GM12878 (cell line): ENCODE data around the gene SLC38A1. TPM values are rescaled to one million over a fixed set of nuclear protein-coding genes. Genes with fewer than 3 reads are reported as not detected.

ENCODE experiments used
- ATF7 ChIP-seq: fragments of 450-650 bp; IDR thresholded peaks from 2 replicates; pipeline ENCODE4 v1.6.1; 2016; ENCODE audit warnings: low read depth, mild to moderate bottlenecking
- BCL11A ChIP-seq: IDR thresholded peaks from 2 replicates; pipeline ENCODE4 v1.6.1; 2011; ENCODE audit warnings: low read depth, low read length
- BHLHE40 ChIP-seq, 2 experiments: fragments of 450-650 bp in 1 of 2; IDR thresholded peaks; 2 replicates each; pipeline ENCODE4 v1.6.1; 2011 to 2017; ENCODE audit warnings: low read depth in 2 of 2, borderline replicate concordance in 1 of 2, improper control_type of control experiment in 1 of 2, low read length in 1 of 2, mild to moderate bottlenecking in 1 of 2
- CHD2 ChIP-seq: IDR thresholded peaks from 2 replicates; pipeline ENCODE4 v1.6.1; 2011; ENCODE audit warnings: low read depth, low read length, improper control_type of control experiment, borderline replicate concordance
- DPF2 ChIP-seq: fragments of 450-650 bp; IDR thresholded peaks from 2 replicates; pipeline ENCODE4 v1.6.1; 2017; ENCODE audit warnings: mild to moderate bottlenecking
- EED ChIP-seq: sonication (generic); IDR thresholded peaks from 2 replicates; pipeline ENCODE4 v1.6.1; 2016; ENCODE audit warnings: antibody characterized with exemption, low read depth
- EP300 ChIP-seq, 2 experiments: fragments of 150-350 bp in 1 of 2; IDR thresholded peaks; 2 replicates each; pipeline ENCODE4 v1.6.1; 2011 to 2012; ENCODE audit warnings: low read depth in 2 of 2, low read length in 2 of 2, borderline replicate concordance in 1 of 2, improper control_type of control experiment in 1 of 2, inconsistent platforms in 1 of 2; ENCODE audit not compliant: control insufficient read depth in 1 of 2
- FOS ChIP-seq: IDR thresholded peaks from 3 replicates; pipeline ENCODE4 v1.6.1; 2011; ENCODE audit warnings: borderline replicate concordance; ENCODE audit not compliant: insufficient read length; ENCODE audit errors: extremely low read depth
- GATAD2B ChIP-seq: fragments of 450-650 bp; conservative IDR thresholded peaks from 2 replicates; pipeline ENCODE4 v1.6.1; 2017; ENCODE audit warnings: low read depth, mild to moderate bottlenecking, moderate library complexity
- HDGF ChIP-seq: fragments of 450-650 bp; IDR thresholded peaks from 2 replicates; pipeline ENCODE4 v1.6.1; 2016; ENCODE audit warnings: antibody characterized with exemption
- IKZF1 ChIP-seq: fragments of 450-650 bp; conservative IDR thresholded peaks from 2 replicates; pipeline ENCODE4 v1.6.1; 2017; ENCODE audit warnings: antibody characterized with exemption, mild to moderate bottlenecking
- JUNB ChIP-seq: IDR thresholded peaks from 2 replicates; pipeline ENCODE4 v1.6.1; 2016; ENCODE audit warnings: antibody characterized with exemption, mild to moderate bottlenecking
- KAT2A ChIP-seq: conservative IDR thresholded peaks from 2 replicates; pipeline ENCODE4 v1.6.1; 2011; ENCODE audit warnings: low read depth, low read length; ENCODE audit not compliant: control insufficient read depth
- KLF5 ChIP-seq: fragments of 450-650 bp; IDR thresholded peaks from 2 replicates; pipeline ENCODE4 v1.6.1; 2014; ENCODE audit warnings: mild to moderate bottlenecking; ENCODE audit not compliant: partially characterized antibody
- MEF2A ChIP-seq: IDR thresholded peaks from 2 replicates; pipeline ENCODE4 v1.6.1; 2011; ENCODE audit warnings: low read depth, mild to moderate bottlenecking, low read length, moderate library complexity; ENCODE audit not compliant: insufficient read depth
- MEF2B ChIP-seq: fragments of 450-650 bp; IDR thresholded peaks from 2 replicates; pipeline ENCODE4 v1.6.1; 2018; ENCODE audit warnings: mild to moderate bottlenecking, moderate library complexity; ENCODE audit not compliant: partially characterized antibody, poor library complexity, severe bottlenecking
- MTA3 ChIP-seq: IDR thresholded peaks from 2 replicates; pipeline ENCODE4 v1.6.1; 2012; ENCODE audit warnings: low read length, inconsistent platforms, borderline replicate concordance
- NFXL1 ChIP-seq: fragments of 450-650 bp; IDR thresholded peaks from 2 replicates; pipeline ENCODE4 v1.6.1; 2017; ENCODE audit warnings: antibody characterized with exemption, mild to moderate bottlenecking, borderline replicate concordance
- NR2C2 ChIP-seq: IDR thresholded peaks from 2 replicates; pipeline ENCODE4 v1.6.1; 2011; ENCODE audit warnings: borderline replicate concordance, low read depth; ENCODE audit not compliant: control insufficient read depth, insufficient read length
- PAX5 ChIP-seq: IDR thresholded peaks from 2 replicates; pipeline ENCODE4 v1.6.1; 2011; ENCODE audit warnings: low read depth, low read length, borderline replicate concordance
- POU2F2 ChIP-seq: IDR thresholded peaks from 3 replicates; pipeline ENCODE4 v1.6.1; 2011; ENCODE audit warnings: low read depth, mild to moderate bottlenecking, low read length, borderline replicate concordance
- RUNX3 ChIP-seq: IDR thresholded peaks from 2 replicates; pipeline ENCODE4 v1.6.1; 2012; ENCODE audit warnings: low read length, inconsistent platforms
- SP1 ChIP-seq: IDR thresholded peaks from one replicate; pipeline ENCODE4 v1.6.1; 2011; ENCODE audit warnings: low read depth, low read length
- SRF ChIP-seq, 2 experiments: IDR thresholded peaks; 2 replicates each; pipeline ENCODE4 v1.6.1; 2011; ENCODE audit warnings: low read depth in 2 of 2, low read length in 2 of 2, mild to moderate bottlenecking in 1 of 2, moderate library complexity in 1 of 2
- STAT1 ChIP-seq: fragments of 450-650 bp; conservative IDR thresholded peaks from 2 replicates; pipeline ENCODE4 v1.6.1; 2014; ENCODE audit warnings: antibody characterized with exemption, mild to moderate bottlenecking
- STAT3 ChIP-seq: IDR thresholded peaks from 2 replicates; pipeline ENCODE4 v1.6.1; 2011; ENCODE audit warnings: low read depth, low read length, improper control_type of control experiment
- TBL1XR1 ChIP-seq: IDR thresholded peaks from 2 replicates; pipeline ENCODE4 v1.6.1; 2012; ENCODE audit warnings: low read depth, low read length, improper control_type of control experiment
- TCF3 ChIP-seq: IDR thresholded peaks from 2 replicates; pipeline ENCODE4 v1.6.1; 2012; ENCODE audit warnings: low read depth, mild to moderate bottlenecking, low read length, borderline replicate concordance; ENCODE audit not compliant: insufficient read depth
- polyA plus RNA-seq, 11 experiments: library from polyadenylated mRNA; depleted of rRNA in 4 of 11; unstranded in 6 of 11; stranded (reverse) in 5 of 11; fragments of >200 nt; fragmentation: Nextera tagmentation in 4 of 11; fragmentation: Illumina TruSeq in 1 of 11; extraction: Ambion mirVana in 4 of 11; extraction: Trizol in 1 of 11; gene quantifications; 1 replicate in 1 of 11; 2 replicates in 10 of 11; pipeline versions ENCODE4 v1.2.1 to v1.2.3, GENCODE V29; 2011 to 2016; ENCODE audit warnings: inconsistent platforms in 2 of 11, missing spikeins in 2 of 11, low read depth in 1 of 11
- total RNA-seq, 4 experiments: library from RNA; depleted of rRNA in 3 of 4; stranded (reverse); fragments of >200 nt in 3 of 4; fragmentation: Illumina TruSeq in 1 of 4; extraction: Trizol in 1 of 4; gene quantifications; 2 replicates each; pipeline versions ENCODE4 v1.2.1 to v1.2.3, GENCODE V29; 2013 to 2021
- TF ChIP-seq, protein P1 (sequence below): fragments of 450-650 bp; IDR thresholded peaks from 2 replicates; pipeline ENCODE4 v1.6.1; 2016; ENCODE audit warnings: mild to moderate bottlenecking

SLC38A1 gene
- total and polyA plus RNA-seq, 10 of the 15 experiments (the other 5 are each of a cell fraction or from before 2014, with no cell fraction given), result 38.1 to 191 (median 144) TPM

DNA sequence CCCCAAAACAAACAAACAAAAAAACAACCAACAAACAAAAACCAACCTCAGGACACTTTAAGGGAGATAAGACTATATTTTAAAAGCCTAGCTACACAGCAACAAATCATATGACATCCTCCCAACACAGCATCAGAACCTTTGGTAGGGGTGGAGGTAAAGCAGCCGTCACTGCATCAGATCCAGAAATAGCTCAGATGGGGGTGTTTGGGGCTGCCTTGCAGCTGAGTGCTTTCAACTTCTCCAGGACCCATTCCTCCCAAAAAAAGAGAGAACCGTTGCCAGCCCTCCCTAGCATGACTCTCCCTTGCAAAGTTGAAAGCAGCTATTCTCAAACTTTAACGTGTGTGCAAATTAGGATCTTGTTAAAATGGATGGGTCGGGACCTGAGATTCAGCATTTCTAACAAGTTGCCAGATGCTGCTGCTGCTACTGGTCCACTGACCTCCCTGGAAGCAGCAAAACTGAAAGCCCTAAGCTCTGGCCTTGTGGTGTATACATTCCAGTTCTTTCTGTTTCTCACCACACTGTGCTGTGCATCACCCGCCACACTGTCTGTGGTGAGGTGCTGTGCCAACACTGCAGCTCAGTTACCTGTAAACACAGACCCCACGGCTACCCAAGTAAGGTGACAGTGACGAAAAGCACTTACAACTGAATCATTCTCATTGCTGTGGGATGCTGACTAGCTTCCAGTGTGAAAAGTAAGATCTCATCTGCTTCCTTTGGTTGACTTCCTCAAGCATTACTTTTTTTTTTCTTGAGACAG, 54.0 kb downstream of the SLC38A1 start (continued):
- TF ChIP-seq MTA3 (peak; percentile 22; the same call in 1 of the 2 replicates), IKZF1 (peak; percentile 89), KAT2A (no peak), BHLHE40 (IDR thresholded peaks at IDR 0.05; ENCODE audit: borderline replicate concordance in 1 of 2, low read depth in 2 of 2, low read length in 1 of 2) (peak; percentile 66 to 67; a peak in 3 of 4 replicates), MEF2B (peak; percentile 60), NR2C2 (no peak), ATF7 (peak; percentile 57; the same call in 1 of the 2 replicates), BCL11A (peak; percentile 53; the same call in 1 of the 2 replicates), FOS (no peak), SRF (IDR thresholded peaks at IDR 0.05; ENCODE audit: low read depth in 2 of 2, low read length in 2 of 2) (no peak), NFXL1 (no peak), EP300 (IDR thresholded peaks at IDR 0.05; ENCODE audit: borderline replicate concordance in 1 of 2, control insufficient read depth in 1 of 2, low read depth in 2 of 2, low read length in 2 of 2) (peak; percentile 51 to 52; a peak in 1 of 4 replicates), PAX5 (peak; percentile 26; the same call in 1 of the 2 replicates), DPF2 (peak; percentile 67; the same call in 1 of the 2 replicates), POU2F2 (peak; percentile 19; the same call in 1 of the 3 replicates), STAT1 (0 out of 2 replicates have a peak, but pooled peaks have one; percentile 36), GATAD2B (0 out of 2 replicates have a peak, but pooled peaks have one; percentile 39), TCF3 (0 out of 2 replicates have a peak, but pooled peaks have one; percentile 23), RUNX3 (peak; percentile 84), JUNB (no peak), TBL1XR1 (no peak), SP1 (peak; percentile 16), CHD2 (peak; percentile 46; the same call in 1 of the 2 replicates), HDGF (peak; percentile 69; the same call in 1 of the 2 replicates), MEF2A (peak; percentile 64; the same call in 1 of the 2 replicates), KLF5 (peak; percentile 57), EED (peak; percentile 82), STAT3 (no peak)
- TF ChIP-seq, protein P1, sequence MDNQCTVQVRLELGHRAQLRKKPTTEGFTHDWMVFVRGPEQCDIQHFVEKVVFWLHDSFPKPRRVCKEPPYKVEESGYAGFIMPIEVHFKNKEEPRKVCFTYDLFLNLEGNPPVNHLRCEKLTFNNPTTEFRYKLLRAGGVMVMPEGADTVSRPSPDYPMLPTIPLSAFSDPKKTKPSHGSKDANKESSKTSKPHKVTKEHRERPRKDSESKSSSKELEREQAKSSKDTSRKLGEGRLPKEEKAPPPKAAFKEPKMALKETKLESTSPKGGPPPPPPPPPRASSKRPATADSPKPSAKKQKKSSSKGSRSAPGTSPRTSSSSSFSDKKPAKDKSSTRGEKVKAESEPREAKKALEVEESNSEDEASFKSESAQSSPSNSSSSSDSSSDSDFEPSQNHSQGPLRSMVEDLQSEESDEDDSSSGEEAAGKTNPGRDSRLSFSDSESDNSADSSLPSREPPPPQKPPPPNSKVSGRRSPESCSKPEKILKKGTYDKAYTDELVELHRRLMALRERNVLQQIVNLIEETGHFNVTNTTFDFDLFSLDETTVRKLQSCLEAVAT, result peak; percentile 65; the same call in 1 of the 2 replicates
